GM12875 (cell line): Measurements from ENCODE around the gene FZR1.

Experiments
- H3K4me3 ChIP-seq: one replicate; pipeline ENCODE4 v1.5.1; 2011; ENCODE audit warnings: low read depth, low read length, control low read depth
- TF ChIP-seq, protein P1 (sequence below): IDR thresholded peaks from 2 replicates; pipeline ENCODE4 v1.5.1; 2011; ENCODE audit warnings: low read depth, mild to moderate bottlenecking, control low read depth, inconsistent platforms, low read length, moderate library complexity, borderline replicate concordance; ENCODE audit not compliant: insufficient read depth

FZR1 gene

DNA sequence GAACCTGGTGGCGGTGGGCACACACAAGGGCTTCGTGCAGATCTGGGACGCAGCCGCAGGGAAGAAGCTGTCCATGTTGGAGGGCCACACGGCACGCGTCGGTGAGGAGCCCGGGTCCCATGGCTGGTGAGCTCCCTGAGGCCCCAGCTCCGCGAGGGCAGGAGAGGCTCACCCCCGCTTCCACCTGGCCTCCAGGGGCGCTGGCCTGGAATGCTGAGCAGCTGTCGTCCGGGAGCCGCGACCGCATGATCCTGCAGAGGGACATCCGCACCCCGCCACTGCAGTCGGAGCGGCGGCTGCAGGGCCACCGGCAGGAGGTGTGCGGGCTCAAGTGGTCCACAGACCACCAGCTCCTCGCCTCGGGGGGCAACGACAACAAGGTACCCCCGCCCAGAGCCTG lies 25.6 kb downstream of the FZR1 start:
- TF ChIP-seq, protein P1, sequence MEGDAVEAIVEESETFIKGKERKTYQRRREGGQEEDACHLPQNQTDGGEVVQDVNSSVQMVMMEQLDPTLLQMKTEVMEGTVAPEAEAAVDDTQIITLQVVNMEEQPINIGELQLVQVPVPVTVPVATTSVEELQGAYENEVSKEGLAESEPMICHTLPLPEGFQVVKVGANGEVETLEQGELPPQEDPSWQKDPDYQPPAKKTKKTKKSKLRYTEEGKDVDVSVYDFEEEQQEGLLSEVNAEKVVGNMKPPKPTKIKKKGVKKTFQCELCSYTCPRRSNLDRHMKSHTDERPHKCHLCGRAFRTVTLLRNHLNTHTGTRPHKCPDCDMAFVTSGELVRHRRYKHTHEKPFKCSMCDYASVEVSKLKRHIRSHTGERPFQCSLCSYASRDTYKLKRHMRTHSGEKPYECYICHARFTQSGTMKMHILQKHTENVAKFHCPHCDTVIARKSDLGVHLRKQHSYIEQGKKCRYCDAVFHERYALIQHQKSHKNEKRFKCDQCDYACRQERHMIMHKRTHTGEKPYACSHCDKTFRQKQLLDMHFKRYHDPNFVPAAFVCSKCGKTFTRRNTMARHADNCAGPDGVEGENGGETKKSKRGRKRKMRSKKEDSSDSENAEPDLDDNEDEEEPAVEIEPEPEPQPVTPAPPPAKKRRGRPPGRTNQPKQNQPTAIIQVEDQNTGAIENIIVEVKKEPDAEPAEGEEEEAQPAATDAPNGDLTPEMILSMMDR: no peak
- H3K4me3 ChIP-seq: no peak overlapping the region

DNA sequence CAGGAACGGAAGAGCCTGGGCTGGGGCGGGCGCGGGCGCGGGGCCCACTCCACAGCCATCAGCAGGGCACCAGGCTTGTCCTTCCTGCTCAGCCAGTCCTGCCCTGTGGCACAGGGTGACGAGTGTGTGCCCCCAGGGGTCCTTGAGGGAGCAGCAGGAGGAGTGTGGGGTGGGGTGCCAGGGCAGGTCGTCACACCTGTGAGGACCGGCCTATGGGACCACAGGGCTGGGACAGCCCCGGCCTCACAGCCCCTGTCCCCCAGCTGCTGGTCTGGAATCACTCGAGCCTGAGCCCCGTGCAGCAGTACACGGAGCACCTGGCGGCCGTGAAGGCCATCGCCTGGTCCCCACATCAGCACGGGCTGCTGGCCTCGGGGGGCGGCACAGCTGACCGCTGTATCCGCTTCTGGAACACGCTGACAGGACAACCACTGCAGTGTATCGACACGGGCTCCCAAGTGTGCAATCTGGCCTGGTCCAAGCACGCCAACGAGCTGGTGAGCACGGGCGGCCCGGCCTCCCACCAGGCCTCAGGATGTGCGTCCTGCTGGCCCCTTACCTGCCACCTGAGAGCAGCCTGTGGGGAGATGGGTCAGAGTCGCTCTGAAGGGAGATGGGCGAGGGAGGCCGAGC lies 26.2 kb downstream of the FZR1 start:
- TF ChIP-seq, protein P1: no peak

DNA sequence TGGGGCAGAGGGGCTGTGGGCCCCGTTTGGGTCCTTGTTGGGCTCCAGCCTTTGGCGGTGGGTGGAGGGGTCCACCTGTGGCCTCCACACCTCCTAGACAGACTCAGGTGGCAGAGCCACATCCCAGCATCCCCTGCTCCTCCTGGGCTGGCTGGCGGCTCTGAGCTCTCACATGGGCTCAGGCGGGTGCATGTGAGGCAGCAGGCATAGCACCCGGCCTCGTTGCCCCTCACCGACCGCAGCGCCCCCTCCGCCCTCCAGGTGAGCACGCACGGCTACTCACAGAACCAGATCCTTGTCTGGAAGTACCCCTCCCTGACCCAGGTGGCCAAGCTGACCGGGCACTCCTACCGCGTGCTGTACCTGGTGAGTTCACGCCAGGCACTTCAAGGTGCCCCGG lies 26.9 kb downstream of the FZR1 start:
- TF ChIP-seq, protein P1: no peak
- no peak overlapping the region for H3K4me3 ChIP-seq

More for the DNA sequence above, 26.2 kb downstream of the FZR1 start:
- H3K4me3 ChIP-seq: no peak overlapping the region

DNA sequence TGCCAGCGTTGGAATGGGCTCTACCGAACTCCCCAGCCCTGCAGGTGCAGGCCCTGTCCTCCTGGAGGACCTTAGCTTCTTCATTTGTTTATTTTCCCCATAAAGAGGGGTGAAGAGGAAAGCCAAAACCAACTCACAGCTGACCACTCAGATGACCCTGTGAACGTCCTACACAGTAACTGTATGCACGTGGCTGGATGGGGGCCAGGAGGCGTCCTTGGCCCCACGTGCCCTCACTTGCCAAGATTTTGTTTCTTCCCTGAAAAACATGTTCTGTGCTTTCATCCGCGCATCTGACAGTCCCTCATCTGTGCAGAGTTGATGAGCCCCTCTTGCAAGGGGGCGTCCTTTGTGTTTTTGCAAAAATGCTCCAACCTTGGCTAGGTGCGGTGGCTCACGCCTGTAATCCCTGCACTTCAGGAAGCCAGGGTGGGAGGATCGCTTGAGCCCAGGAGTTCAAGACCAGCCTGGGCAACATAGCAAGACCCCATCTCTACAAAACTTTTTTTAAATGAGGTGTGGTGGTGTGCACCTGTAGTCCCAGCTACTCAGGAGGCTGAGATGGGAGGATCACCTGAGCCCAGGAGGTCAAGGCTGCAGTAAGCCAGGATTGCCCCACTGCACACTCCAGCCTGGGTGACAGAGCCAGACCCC lies 27.6 kb downstream of the FZR1 start:
- no peak overlapping the region for H3K4me3 ChIP-seq

DNA sequence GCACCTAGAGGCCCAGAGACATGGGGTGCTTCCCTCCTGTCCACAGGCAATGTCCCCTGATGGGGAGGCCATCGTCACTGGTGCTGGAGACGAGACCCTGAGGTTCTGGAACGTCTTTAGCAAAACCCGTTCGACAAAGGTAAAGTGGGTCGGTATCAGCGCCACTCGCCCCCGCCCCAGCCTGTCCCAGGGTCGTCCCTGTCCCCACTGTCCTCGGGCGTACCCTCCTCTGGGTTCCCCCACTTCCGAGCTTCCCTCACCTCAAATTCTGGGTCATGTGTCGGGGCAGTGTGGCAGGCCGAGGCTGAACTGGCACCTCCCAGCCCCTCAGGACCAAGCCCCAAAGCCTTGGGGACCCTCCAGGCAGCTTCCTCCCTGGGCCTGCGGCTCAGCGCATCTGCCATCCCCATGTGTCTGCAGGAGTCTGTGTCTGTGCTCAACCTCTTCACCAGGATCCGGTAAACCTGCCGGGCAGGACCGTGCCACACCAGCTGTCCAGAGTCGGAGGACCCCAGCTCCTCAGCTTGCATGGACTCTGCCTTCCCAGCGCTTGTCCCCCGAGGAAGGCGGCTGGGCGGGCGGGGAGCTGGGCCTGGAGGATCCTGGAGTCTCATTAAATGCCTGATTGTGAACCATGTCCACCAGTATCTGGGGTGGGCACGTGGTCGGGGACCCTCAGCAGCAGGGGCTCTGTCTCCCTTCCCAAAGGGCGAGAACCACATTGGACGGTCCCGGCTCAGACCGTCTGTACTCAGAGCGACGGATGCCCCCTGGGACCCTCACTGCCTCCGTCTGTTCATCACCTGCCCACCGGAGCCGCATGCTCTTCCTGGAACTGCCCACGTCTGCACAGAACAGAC lies 28.5 kb downstream of the FZR1 start:
- TF ChIP-seq, protein P1: no peak
- no peak overlapping the region for H3K4me3 ChIP-seq

More for the DNA sequence above, 27.6 kb downstream of the FZR1 start:
- TF ChIP-seq, protein P1: no peak

DNA sequence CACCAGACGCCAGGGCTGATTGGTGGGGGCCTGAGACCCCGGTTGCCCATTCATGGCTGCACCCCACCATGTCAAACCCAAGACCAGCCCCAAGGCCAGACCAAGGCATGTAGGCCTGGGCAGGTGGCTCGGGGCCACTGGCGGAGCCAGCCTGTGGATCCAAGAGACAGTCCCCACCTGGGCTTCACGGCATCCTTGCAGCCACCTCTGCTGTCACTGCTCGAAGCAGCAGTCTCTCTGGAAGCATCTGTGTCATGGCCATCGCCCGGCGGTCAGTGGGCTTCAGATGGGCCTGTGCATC lies 29.1 kb downstream of the FZR1 start:
- no peak overlapping the region for H3K4me3 ChIP-seq
- TF ChIP-seq, protein P1: no peak

DNA sequence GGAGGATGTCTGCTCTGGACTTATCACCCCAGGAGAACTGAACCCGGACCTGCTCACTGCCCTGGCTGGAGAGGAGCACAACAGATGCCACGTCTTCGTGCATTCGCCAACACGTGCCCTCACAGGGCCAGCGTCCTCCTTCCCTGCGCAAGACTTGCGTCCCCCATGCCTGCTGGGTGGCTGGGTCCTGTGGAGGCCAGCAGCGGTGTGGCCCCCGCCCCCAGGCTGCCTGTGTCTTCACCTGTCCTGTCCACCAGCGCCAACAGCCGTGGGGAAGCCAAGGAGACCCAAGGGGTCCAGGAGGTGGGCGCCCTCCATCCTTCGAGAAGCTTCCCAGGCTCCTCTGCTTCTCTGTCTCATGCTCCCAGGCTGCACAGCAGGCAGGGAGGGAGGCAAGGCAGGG lies 29.5 kb downstream of the FZR1 start:
- TF ChIP-seq, protein P1: no peak
- H3K4me3 ChIP-seq: no peak overlapping the region
